A673 (cell line): ENCODE results near the gene MORN4. TPM values are rescaled to one million over a fixed set of nuclear protein-coding genes. Genes with fewer than 3 reads are reported as not detected.

ENCODE experiments used
- BruUV-seq: library from RNA; stranded (reverse); fragments of 400-500 nt; replicated peaks from 2 replicates; lab custom pipeline; 2021; lab: Mats Ljungman, UMichigan
- CTCF ChIA-PET: fragments of 300-600 bp; sonication (Branson Sonifier 250); formaldehyde crosslinking; loops from one replicate; lab custom pipeline; 2022; ENCODE audit warnings: antibody characterized with exemption; lab: Charles Lee
- POLR2A ChIA-PET: fragments of 300-600 bp; sonication (Branson Sonifier 250); formaldehyde crosslinking; loops from one replicate; lab custom pipeline; 2022; ENCODE audit warnings: antibody characterized with exemption; ENCODE audit not compliant: low non-redundant PET; lab: Charles Lee
- DNase-seq: peaks from one replicate; pipeline ENCODE4 v3.0.0-alpha.2; 2015; ENCODE audit warnings: low spot score
- H3K27ac ChIP-seq: fragments of 200-600 bp; sonication (generic); 2 replicates; pipeline ENCODE4 v1.5.1; 2016; ENCODE audit warnings: mixed run types, low read depth, mild to moderate bottlenecking, mixed read lengths, antibody characterized with exemption, low read length; ENCODE audit not compliant: poor library complexity, severe bottlenecking
- H3K27me3 ChIP-seq: fragments of 200-600 bp; sonication (generic); replicated peaks from 2 replicates; pipeline ENCODE4 v1.6.1; 2017; ENCODE audit warnings: mixed run types, low read depth, mild to moderate bottlenecking, mixed read lengths, antibody characterized with exemption, low read length; ENCODE audit not compliant: insufficient read depth, poor library complexity
- H3K36me3 ChIP-seq: fragments of 200-600 bp; sonication (generic); 2 replicates; pipeline ENCODE4 v1.6.1; 2016; ENCODE audit warnings: mixed run types, mild to moderate bottlenecking, mixed read lengths, antibody characterized with exemption, low read length; ENCODE audit not compliant: insufficient read depth, poor library complexity, severe bottlenecking
- H3K4me1 ChIP-seq: fragments of 200-600 bp; sonication (generic); 2 replicates; pipeline ENCODE4 v1.6.1; 2017; ENCODE audit warnings: mixed run types, mild to moderate bottlenecking, mixed read lengths, antibody characterized with exemption, low read length; ENCODE audit not compliant: insufficient read depth, poor library complexity, severe bottlenecking
- H3K4me3 ChIP-seq: fragments of 200-600 bp; sonication (generic); 2 replicates; pipeline ENCODE4 v1.5.1; 2016; ENCODE audit warnings: low read depth, mixed run types, mild to moderate bottlenecking, mixed read lengths, low read length; ENCODE audit not compliant: poor library complexity, severe bottlenecking
- H3K9me3 ChIP-seq: fragments of 200-600 bp; sonication (generic); 2 replicates; pipeline ENCODE4 v1.6.1; 2016; ENCODE audit warnings: mixed run types, low read depth, mild to moderate bottlenecking, mixed read lengths, antibody characterized with exemption, low read length; ENCODE audit not compliant: poor library complexity, severe bottlenecking
- CTCF ChIP-seq: fragments of 300-800, 200-600 bp; sonication (generic); conservative IDR thresholded peaks from 2 replicates; pipeline ENCODE4 v1.5.1; 2017; ENCODE audit warnings: low read depth, mild to moderate bottlenecking, antibody characterized with exemption, low read length, moderate library complexity, mixed read lengths
- EZH2 ChIP-seq: fragments of 200-600 bp; sonication (generic); IDR thresholded peaks from 2 replicates; pipeline ENCODE4 v1.6.1; 2017; ENCODE audit warnings: borderline replicate concordance, low read depth, mild to moderate bottlenecking, mixed read lengths, antibody characterized with exemption, low read length; ENCODE audit not compliant: poor library complexity, severe bottlenecking
- intact Hi-C: fragments of 100-400 bp; cut with micrococcal nuclease; formaldehyde crosslinking; loops from one replicate; pipeline ENCODE4 v1.10.0; 2022; ENCODE audit not compliant: unreplicated experiment
- total RNA-seq: library from RNA; stranded (reverse); gene quantifications from 2 replicates; pipeline ENCODE4 v1.2.3, GENCODE V29; 2021

The MORN4 gene
- total RNA-seq, 1 experiment from 2014 or later, result 8.4 TPM

- BruUV-seq, result no TSS peak
- DNase-seq, result no peak
- Histone ChIP-seq H3K36me3 (no peaks in the 10 kb centered on the region), H3K9me3 (no peaks in the 10 kb centered on the region), H3K4me3 (no peak overlapping the region), H3K27ac (no peak overlapping the region), H3K4me1 (peaks cover 12% of the 10 kb centered on the region), H3K27me3 (no peaks in the 10 kb centered on the region)
- POLR2A ChIA-PET, result no interaction called here
- intact Hi-C loops, result no loop called here
- TF ChIP-seq CTCF (no peak), EZH2 (no peak)
- CTCF ChIA-PET, result no interaction called here
Observed at GRCh38 chr10:97631098-97631497, 2.2 kb downstream of the MORN4 start.

GRCh38 chr10:97629289-97629688, 4.0 kb downstream of the MORN4 start:
- POLR2A ChIA-PET, result no interaction called here

GRCh38 chr10:97628228-97628627, 5.1 kb downstream of the MORN4 start:
- Histone ChIP-seq H3K4me3 (no peak overlapping the region), H3K9me3 (no peaks in the 10 kb centered on the region), H3K4me1 (peaks cover 12% of the 10 kb centered on the region), H3K36me3 (no peaks in the 10 kb centered on the region), H3K27me3 (no peaks in the 10 kb centered on the region), H3K27ac (no peak overlapping the region)
- ChIA-PET CTCF (no interaction called here), POLR2A (no interaction called here)
- no TSS peak for BruUV-seq
- intact Hi-C loops, result no loop called here
- TF ChIP-seq EZH2 (no peak), CTCF (no peak)
- DNase-seq, result no peak

More at GRCh38 chr10:97629289-97629688, 4.0 kb downstream of the MORN4 start:
- TF ChIP-seq CTCF, result no peak
- TF ChIP-seq EZH2, result no peak
- intact Hi-C loops, result no loop called here
- DNase-seq, result no peak
- Histone ChIP-seq H3K27me3 (no peaks in the 10 kb centered on the region), H3K27ac (no peak overlapping the region), H3K4me1 (peaks cover 12% of the 10 kb centered on the region), H3K9me3 (no peaks in the 10 kb centered on the region), H3K36me3 (no peaks in the 10 kb centered on the region), H3K4me3 (no peak overlapping the region)
- CTCF ChIA-PET, result no interaction called here
- BruUV-seq, result no TSS peak
